Kidney (tissue), 14 donors: ENCODE results near the gene GDF9. TPM values are rescaled to one million over a fixed set of nuclear protein-coding genes. Genes with fewer than 3 reads are reported as not detected.
A peak's percentile ranks its signal among the peaks of the same experiment; 100 is the strongest.

Experiments used
- DNase-seq, 5 donors: peaks; one replicate each; pipeline ENCODE4 v3.0.0-alpha.2; 2013 to 2020
- FAIRE-seq: peaks from 2 replicates; lab custom pipeline; 2012; peaks lifted over from hg19 to GRCh38; lab: Jason Lieb, UNC
- H3K27ac ChIP-seq, 2 donors: one replicate each; pipeline ENCODE4 v1.7.0; 2013; ENCODE audit warnings: low read depth in 2 of 2, low read length in 2 of 2, inconsistent platforms in 1 of 2
- H3K27me3 ChIP-seq: one replicate; pipeline ENCODE4 v1.7.1; 2013; ENCODE audit warnings: low read length, inconsistent platforms; ENCODE audit not compliant: control insufficient read depth, insufficient read depth
- H3K36me3 ChIP-seq, 3 donors: one replicate each; pipeline versions ENCODE4 v1.7.0 to v1.7.1; 2013; ENCODE audit warnings: low read length in 3 of 3, control low read depth in 1 of 3, inconsistent platforms in 1 of 3; ENCODE audit not compliant: insufficient read depth in 3 of 3, control insufficient read depth in 2 of 3
- H3K4me1 ChIP-seq, 3 donors: one replicate each; pipeline versions ENCODE4 v1.7.0 to v1.7.1; 2013; ENCODE audit warnings: low read length in 3 of 3, inconsistent platforms in 1 of 3, low read depth in 1 of 3; ENCODE audit not compliant: control insufficient read depth in 2 of 3, insufficient read depth in 2 of 3
- H3K4me3 ChIP-seq, 3 donors: one replicate each; pipeline versions ENCODE4 v1.7.0 to v1.8.1; 2013; ENCODE audit warnings: low read length in 3 of 3, control low read depth in 1 of 3, inconsistent platforms in 1 of 3
- H3K9ac ChIP-seq, 3 donors: one replicate each; pipeline versions ENCODE4 v1.7.0 to v1.7.1; 2013; ENCODE audit warnings: low read length in 3 of 3, control low read depth in 1 of 3, inconsistent platforms in 1 of 3
- H3K9me3 ChIP-seq, 3 donors: one replicate each; pipeline versions ENCODE4 v1.7.0 to v1.7.1; 2013; ENCODE audit warnings: low read length in 3 of 3, control low read depth in 1 of 3, inconsistent platforms in 1 of 3; ENCODE audit not compliant: control insufficient read depth in 2 of 3, insufficient read depth in 1 of 3
- intact Hi-C: fragments of 100-400 bp; cut with DNase I; formaldehyde crosslinking; loops from one replicate; pipeline ENCODE4 v1.11.1; 2022
- polyA plus RNA-seq: library from polyadenylated mRNA; stranded (reverse); fragments of 350-450 nt; fragmentation: Illumina TruSeq; extraction: RNeasy Lipid Tissue Mini Kit (QIAGEN cat#74804); gene quantifications from one replicate; pipeline ENCODE4 v1.2.3, GENCODE V29; 2014; ENCODE audit warnings: low read depth, low replicate concordance; ENCODE audit not compliant: insufficient read depth
- total RNA-seq: library from RNA; stranded (reverse); fragmentation: NEBNext Ultra II Directional; extraction: Animal tissue kit (Norgen Biotek cat#: 25700); gene quantifications from one replicate; pipeline ENCODE4 v1.2.1, GENCODE V29; 2021
- TF ChIP-seq, protein P1 (sequence below): IDR thresholded peaks from 3 replicates; pipeline ENCODE4 v1.5.1; 2012; ENCODE audit warnings: mild to moderate bottlenecking, moderate library complexity, borderline replicate concordance; ENCODE audit not compliant: insufficient read depth; ENCODE audit errors: extremely low read depth
- donor health status: control.
- donor health status: control.
- donor health status: control.
- donor health status: control.
- donor health status: control.
- donor health status: DM: yes; HTN: yes; CAD: no.
- donor health status: Normal renal cell carcinoma (clear cell type).

GDF9 gene
- total and polyA plus RNA-seq, 2 donors from 2014 or later, result 0.88 TPM

DNA sequence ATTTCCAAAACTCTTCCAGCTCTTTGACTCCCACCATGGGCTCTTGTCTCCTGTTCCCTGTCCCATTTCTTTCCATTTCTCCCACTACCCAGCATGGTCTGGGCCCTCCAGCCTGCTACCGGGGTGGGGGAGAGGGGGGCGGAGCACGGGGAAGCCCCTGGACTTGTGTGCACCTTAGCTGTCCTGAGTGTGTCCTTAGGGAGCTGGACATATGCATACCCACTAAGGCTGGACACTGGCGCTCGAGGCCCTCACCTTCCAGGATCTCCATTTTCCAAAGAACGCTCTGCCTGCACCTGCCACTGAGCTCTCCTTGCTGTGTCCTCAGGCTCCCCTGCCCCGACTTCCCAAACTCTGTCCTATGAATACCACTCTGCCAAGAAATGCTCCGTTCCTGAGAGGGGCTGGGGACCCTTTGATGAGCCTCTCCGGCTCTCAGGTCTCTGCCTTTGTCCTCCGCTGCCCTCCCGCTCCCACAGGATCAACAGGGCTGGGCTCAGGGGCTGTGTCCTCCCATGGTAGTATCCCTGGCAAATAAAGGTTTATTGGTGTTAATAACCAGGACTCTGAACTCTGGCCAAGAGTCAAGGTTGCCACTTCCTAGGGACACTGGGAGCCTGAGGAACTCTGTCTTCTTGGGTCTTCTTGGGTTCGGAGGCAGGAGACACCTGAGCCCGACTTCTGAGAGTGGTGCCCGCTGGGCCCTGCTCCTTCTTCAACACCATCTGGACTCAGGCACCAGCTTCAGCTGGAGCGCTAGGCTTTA lies 35.0 kb downstream of the GDF9 start:
- Histone ChIP-seq H3K36me3 (no peaks in the 10 kb centered on the region), H3K9ac (peak overlapping the region in 1 of 3 donors; percentile 47), H3K9me3 (no peaks in the 10 kb centered on the region), H3K4me1 (peaks cover 0 to 10% (median 5%) of the 10 kb centered on the region in 3 donors), H3K4me3 (peak overlapping the region in 1 of 3 donors; percentile 77), H3K27ac (no peak overlapping the region), H3K27me3 (peaks cover 2% of the 10 kb centered on the region)
- TF ChIP-seq, protein P1, sequence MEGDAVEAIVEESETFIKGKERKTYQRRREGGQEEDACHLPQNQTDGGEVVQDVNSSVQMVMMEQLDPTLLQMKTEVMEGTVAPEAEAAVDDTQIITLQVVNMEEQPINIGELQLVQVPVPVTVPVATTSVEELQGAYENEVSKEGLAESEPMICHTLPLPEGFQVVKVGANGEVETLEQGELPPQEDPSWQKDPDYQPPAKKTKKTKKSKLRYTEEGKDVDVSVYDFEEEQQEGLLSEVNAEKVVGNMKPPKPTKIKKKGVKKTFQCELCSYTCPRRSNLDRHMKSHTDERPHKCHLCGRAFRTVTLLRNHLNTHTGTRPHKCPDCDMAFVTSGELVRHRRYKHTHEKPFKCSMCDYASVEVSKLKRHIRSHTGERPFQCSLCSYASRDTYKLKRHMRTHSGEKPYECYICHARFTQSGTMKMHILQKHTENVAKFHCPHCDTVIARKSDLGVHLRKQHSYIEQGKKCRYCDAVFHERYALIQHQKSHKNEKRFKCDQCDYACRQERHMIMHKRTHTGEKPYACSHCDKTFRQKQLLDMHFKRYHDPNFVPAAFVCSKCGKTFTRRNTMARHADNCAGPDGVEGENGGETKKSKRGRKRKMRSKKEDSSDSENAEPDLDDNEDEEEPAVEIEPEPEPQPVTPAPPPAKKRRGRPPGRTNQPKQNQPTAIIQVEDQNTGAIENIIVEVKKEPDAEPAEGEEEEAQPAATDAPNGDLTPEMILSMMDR, result no peak
- intact Hi-C loops, result no loop called here
- no peak for FAIRE-seq
- DNase-seq, result peak in 2 of 5 donors; percentile 53 to 55

DNA sequence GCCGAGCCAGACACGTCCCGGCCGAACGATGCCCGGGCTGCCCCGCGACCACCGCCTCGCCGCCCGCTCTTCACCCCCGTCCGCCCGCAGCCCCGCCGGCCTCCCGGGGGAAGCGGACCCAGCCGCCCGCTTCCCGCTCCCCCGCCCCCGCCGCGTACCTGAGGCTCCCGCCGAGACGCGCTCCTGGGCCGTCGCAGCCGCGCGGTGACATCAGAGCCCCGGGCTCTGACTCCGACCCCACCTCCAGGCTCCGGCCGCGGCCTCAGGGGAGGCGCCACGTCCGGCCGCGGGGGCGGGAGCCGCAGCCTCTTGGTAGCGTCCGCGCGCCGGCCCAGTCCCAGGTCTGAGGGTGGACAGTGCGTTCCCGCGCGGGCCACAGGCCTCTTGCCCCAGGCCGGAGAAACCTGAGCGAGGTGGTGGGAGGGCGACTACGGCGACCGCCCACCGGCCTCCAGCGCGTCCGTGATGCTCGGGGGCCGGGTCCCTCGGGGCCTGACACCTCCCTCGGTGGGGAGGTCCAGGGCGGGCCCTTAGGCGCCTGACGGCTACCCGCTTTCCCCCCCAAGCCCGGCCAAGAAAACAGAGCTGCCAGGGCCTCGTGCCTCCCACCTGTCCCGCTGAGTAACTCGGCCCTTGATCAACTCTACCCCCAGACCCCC lies 35.7 kb downstream of the GDF9 start, which contains the start of gene SHROOM1:
Gene SHROOM1, minus strand, starts transcription at position 212 of the 659 bp plus-strand sequence. CDS start 4,507 bp downstream, outside the sequence.
- no peaks in the 10 kb centered on the region for H3K9me3 ChIP-seq
- peaks cover 2% of the 10 kb centered on the region for H3K27me3 ChIP-seq
- peak within 1 kb of the TSS; percentile 75 to 76 for H3K27ac ChIP-seq
- H3K4me1 ChIP-seq, result peaks cover 0 to 12% (median 5%) of the 10 kb centered on the region in 3 donors
- DNase-seq, result peak; percentile 61 to 85 (median 74)
- peak within 1 kb of the TSS; percentile 11 to 73 (median 60) for H3K9ac ChIP-seq
- no peaks in the 10 kb centered on the region for H3K36me3 ChIP-seq
- FAIRE-seq, result no peak
- intact Hi-C loops, result no loop called here
- TF ChIP-seq, protein P1, result no peak
- peak within 1 kb of the TSS; percentile 44 to 77 (median 49) for H3K4me3 ChIP-seq

DNA sequence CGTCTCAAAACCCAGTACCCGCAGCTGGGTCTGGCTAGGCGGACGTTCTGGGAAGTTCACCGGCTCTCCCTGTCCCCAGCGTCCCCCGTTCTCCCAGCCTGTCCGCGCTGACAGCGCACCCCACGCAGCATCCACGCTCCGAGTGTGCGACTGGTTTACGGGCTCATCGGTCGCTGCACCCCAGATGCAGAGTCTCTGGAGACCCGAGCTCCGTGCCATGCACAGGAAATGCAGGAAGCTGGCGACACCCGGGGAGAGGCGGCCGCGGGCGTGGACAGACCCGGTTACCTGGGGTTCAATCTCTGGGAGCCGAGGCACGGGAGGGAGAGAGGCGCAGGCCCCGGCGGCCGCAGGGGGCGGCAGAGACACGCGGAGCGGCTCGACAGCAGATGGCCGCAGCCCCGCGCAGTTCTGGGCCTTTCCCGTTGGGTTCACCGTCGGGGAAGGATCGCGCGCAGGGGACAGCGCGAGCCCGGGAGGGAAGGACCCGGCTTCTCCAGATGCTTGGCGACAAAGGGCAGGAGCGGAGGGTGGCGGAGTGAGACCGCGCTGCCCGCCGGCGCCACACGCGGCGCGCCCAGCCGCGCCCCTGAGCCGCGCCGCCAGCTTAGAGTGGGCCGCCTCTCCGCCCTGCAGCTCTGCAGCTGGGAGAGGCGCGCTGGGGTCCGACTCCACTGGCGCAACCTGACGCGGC lies 36.4 kb downstream of the GDF9 start:
- H3K27me3 ChIP-seq, result peaks cover 2% of the 10 kb centered on the region
- FAIRE-seq (no peak), DNase-seq (peak; percentile 81 to 94 (median 88))
- peak overlapping the region in 2 of 3 donors; percentile 60 to 73 for H3K9ac ChIP-seq
- no peaks in the 10 kb centered on the region for H3K36me3 ChIP-seq
- TF ChIP-seq, protein P1, result peak; percentile 85
- peak overlapping the region; percentile 75 to 76 for H3K27ac ChIP-seq
- peaks cover 0 to 12% (median 5%) of the 10 kb centered on the region in 3 donors for H3K4me1 ChIP-seq
- no peaks in the 10 kb centered on the region for H3K9me3 ChIP-seq
- H3K4me3 ChIP-seq, result peak overlapping the region; percentile 44 to 77 (median 49)
- intact Hi-C loops, result no loop called here
